ENCODE measurements around the gene TRIP4. TPM values are rescaled to one million over a fixed set of nuclear protein-coding genes. Genes with fewer than 3 reads are reported as not detected.

Gene TRIP4
- total and polyA plus RNA-seq, 2 of the 8 experiments (the other 6 are each of a cell fraction or from before 2014, with no cell fraction given), result 6.2 to 18.9 TPM

DNA sequence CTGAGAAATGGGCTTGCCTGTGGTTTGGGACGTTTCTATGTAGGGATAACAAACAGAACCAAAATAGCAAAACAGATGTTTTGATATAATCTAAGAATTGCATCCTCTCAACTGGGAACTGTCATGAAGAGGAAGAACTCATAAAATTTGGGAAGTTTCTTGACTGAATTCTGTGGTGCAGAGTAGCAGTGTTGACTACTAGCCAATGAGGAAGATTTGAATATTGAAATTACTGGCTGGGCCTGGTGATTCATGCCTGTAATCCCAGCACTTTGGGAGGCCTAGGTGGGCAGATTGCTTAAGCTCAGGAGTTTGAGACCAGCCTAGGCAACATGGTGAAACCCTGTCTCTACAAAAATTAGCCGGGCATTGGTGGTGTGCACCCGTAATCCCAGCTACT is 114.9 kb downstream of the TRIP4 start:
- no peak overlapping the region for H3K9ac ChIP-seq (replicated peaks in 1 of 4; ENCODE audit: extremely low read depth in 1 of 4, low read depth in 3 of 4, low read length in 3 of 4)
- TF ChIP-seq FOSL1 (IDR thresholded peaks at IDR 0.05; ENCODE audit: insufficient read depth, low read depth, low read length), result no peak
- no peak for TF ChIP-seq EP300 (IDR thresholded peaks at IDR 0.05; ENCODE audit: borderline replicate concordance in 1 of 2, low read depth in 2 of 2, low read length in 2 of 2)
- no peak for TF ChIP-seq MAFK (IDR thresholded peaks at IDR 0.05; ENCODE audit: low read depth, low read length)
- TF ChIP-seq SP4 (IDR thresholded peaks at IDR 0.05; ENCODE audit: low read length), result no peak
- no peak for TF ChIP-seq NANOG (IDR thresholded peaks at IDR 0.05; ENCODE audit: insufficient read depth, low read depth, low read length, poor library complexity, severe bottlenecking)
- no peak for TF ChIP-seq HDAC2 (IDR thresholded peaks at IDR 0.05; ENCODE audit: borderline replicate concordance in 1 of 2, low read depth in 2 of 2, low read length in 2 of 2)
- TF ChIP-seq SIN3A (conservative IDR thresholded peaks at IDR 0.05 in 1 of 2, IDR thresholded peaks at IDR 0.05 in 1 of 2; ENCODE audit: low read depth in 1 of 2, low read length in 2 of 2), result no peak
- TF ChIP-seq TAF7 (optimal IDR thresholded peaks at IDR 0.05; ENCODE audit: borderline replicate concordance, low read depth, low read length), result no peak
- no peak for TF ChIP-seq TCF12 (IDR thresholded peaks at IDR 0.05; ENCODE audit: low read depth, low read length)
- TF ChIP-seq CBX5 (IDR thresholded peaks at IDR 0.05; ENCODE audit: low read depth, low read length), result no peak
- no peak for TF ChIP-seq JUN (IDR thresholded peaks at IDR 0.05; ENCODE audit: low read depth, low read length)
- TF ChIP-seq POLR2A (IDR thresholded peaks at IDR 0.05; ENCODE audit: control extremely low read depth in 1 of 2, low read depth in 2 of 2, low read length in 2 of 2), result no peak
- no peak for TF ChIP-seq TEAD4 (IDR thresholded peaks at IDR 0.05; ENCODE audit: low read depth, low read length)
- TF ChIP-seq SIRT6 (IDR thresholded peaks at IDR 0.05; ENCODE audit: low read length), result no peak

More for the DNA sequence above, 114.9 kb downstream of the TRIP4 start:
- Histone ChIP-seq H3K36me3 (ENCODE audit: control insufficient read depth in 2 of 4, insufficient read depth in 4 of 4, low read length in 3 of 4) (peaks cover 10 to 21% (median 16%) of the 10 kb centered on the region in 4 experiments), H3K4me1 (replicated peaks in 1 of 4; ENCODE audit: control insufficient read depth in 3 of 4, insufficient read depth in 4 of 4, low read length in 3 of 4) (no peaks in the 10 kb centered on the region; a peak in 1 of 7 replicates), H4K5ac (ENCODE audit: insufficient read length, low read depth, low read length) (no peak overlapping the region), H3K4ac (replicated peaks; ENCODE audit: insufficient read length, low read depth, low read length) (no peak overlapping the region), H3K56ac (replicated peaks; ENCODE audit: insufficient read length, low read depth, low read length) (no peak overlapping the region), H3K18ac (ENCODE audit: extremely low read depth, low read length) (no peak overlapping the region), H2AFZ (ENCODE audit: low read length) (no peak overlapping the region), H2BK120ac (replicated peaks; ENCODE audit: low read depth, low read length) (no peak overlapping the region), H3K4me3 (ENCODE audit: extremely low read depth in 1 of 4, insufficient read depth in 2 of 4, low read depth in 3 of 4, low read length in 4 of 4) (no peak overlapping the region), H4K8ac (ENCODE audit: extremely low read depth, insufficient read depth, low read length) (no peak overlapping the region), H3K9me3 (ENCODE audit: insufficient read depth in 2 of 2, low read depth in 1 of 2, low read length in 1 of 2) (no peaks in the 10 kb centered on the region), H3K14ac (ENCODE audit: insufficient read length) (no peak overlapping the region), H4K91ac (replicated peaks; ENCODE audit: insufficient read length, low read length) (no peak overlapping the region), H3K23me2 (ENCODE audit: low read depth, low read length) (no peaks in the 10 kb centered on the region), H2BK20ac (ENCODE audit: low read length) (no peak overlapping the region), H2BK12ac (ENCODE audit: low read depth, low read length) (no peak overlapping the region), H2BK5ac (ENCODE audit: low read depth, low read length) (no peak overlapping the region), H2AK5ac (ENCODE audit: low read depth, low read length) (no peak overlapping the region), H3K79me2 (ENCODE audit: control insufficient read depth in 1 of 2, insufficient read depth in 2 of 2, low read length in 2 of 2) (peaks cover 4 to 87% of the 10 kb centered on the region in 2 experiments; a peak in 3 of 4 replicates), H3K4me2 (ENCODE audit: insufficient read depth in 1 of 2, low read depth in 2 of 2, low read length in 2 of 2) (no peak overlapping the region), H2BK15ac (ENCODE audit: low read length) (no peak overlapping the region), H3K79me1 (ENCODE audit: low read depth, low read length) (peaks cover 12% of the 10 kb centered on the region), H4K20me1 (replicated peaks in 1 of 2; ENCODE audit: control insufficient read depth in 1 of 2, insufficient read depth in 2 of 2, low read length in 2 of 2) (peaks cover 13 to 26% of the 10 kb centered on the region in 2 experiments), H3K27ac (ENCODE audit: low read depth, low read length) (no peak overlapping the region), H3K27me3 (replicated peaks in 1 of 4; ENCODE audit: control insufficient read depth in 3 of 4, extremely low read depth in 1 of 4, insufficient read depth in 3 of 4, low read length in 3 of 4) (no peaks in the 10 kb centered on the region), H3K23ac (ENCODE audit: insufficient read length) (no peak overlapping the region)
- DNase-seq (ENCODE audit: low read depth in 1 of 2, low spot score in 2 of 2) (no peak), FAIRE-seq (no peak)
- 91% methylated on average over 3 of the region's 3 CpGs; no CpG with 5 or more reads in 1 of the 2 experiments for WGBS, 2 experiments (ENCODE audit: extremely low coverage in 1 of 2, insufficient coverage in 1 of 2, insufficient read length in 1 of 2, insufficient replicate concordance in 2 of 2, low coverage in 1 of 2, low lambda C conversion rate in 2 of 2, missing lambda C conversion rate in 1 of 2)
- POLR2A ChIA-PET (ENCODE audit: partially characterized antibody), result interaction anchor here (0.5 to 1.6 kb wide), 3 partner anchors 10 to 148 kb away, joined by 3 to 4 read pairs (median 3); partner anchors contain the start of gene ZNF609
- CTCF ChIA-PET (ENCODE audit: partially characterized antibody), result interaction anchor here (0.9 to 1.3 kb wide), 3 partner anchors 11 to 184 kb away, joined by 3 to 7 read pairs (median 5); no protein-coding TSS in a partner anchor
